A172 (cell line): ENCODE data around the gene SCARF2. TPM values are rescaled to one million over a fixed set of nuclear protein-coding genes. Genes with fewer than 3 reads are reported as not detected.
"Not testable (repeated sequence)": the region's sequence is repeated elsewhere in the genome, so short reads cannot be mapped to it uniquely, and the experiment has no call there.

Experiments used
- DNase-seq: peaks from one replicate; pipeline ENCODE4 v3.0.0-alpha.2; 2015; ENCODE audit warnings: low spot score
- total RNA-seq: library from RNA; depleted of rRNA; stranded (reverse); fragments of >200 nt; shearing (Covaris generic); gene quantifications from 2 replicates; pipeline ENCODE4 v1.2.3, GENCODE V29; 2014

The SCARF2 gene
- total RNA-seq, 1 experiment from 2014 or later = 46.6 TPM

DNA sequence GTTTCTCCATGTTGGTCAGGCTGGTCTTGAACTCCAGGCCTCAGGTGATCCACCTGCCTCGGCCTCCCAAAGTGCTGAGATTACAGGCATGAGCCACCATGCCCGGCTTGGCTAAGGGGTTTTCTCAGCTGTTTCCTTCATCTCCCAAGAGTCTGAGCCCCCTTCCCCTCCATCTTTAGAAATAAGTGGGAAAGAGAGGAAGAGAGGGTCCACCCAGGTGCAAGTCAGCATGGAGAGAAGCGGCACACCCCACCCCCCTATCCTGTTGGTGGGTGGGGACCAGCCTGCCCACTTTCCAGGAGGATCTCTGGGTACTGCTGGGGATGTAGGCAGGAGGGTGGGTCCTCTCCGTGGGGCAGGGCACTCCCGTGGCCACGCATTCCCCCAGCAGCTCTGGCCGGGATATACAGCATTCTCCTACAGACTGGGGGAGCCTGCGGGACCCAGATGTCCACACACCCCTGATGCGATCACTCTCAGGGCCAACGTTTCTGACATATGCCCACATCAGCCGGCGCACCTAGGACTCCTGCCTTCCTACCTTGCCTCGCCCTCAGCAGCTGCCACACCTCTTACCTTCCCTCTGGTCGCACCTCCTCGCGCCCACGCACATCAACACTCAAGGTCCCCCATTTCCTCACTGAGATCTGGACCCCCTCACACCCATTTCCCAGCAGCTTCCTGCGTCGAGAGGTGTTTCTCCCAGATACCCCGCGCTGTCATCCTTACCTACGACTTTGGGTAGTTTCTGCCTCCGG lies 8.9 kb downstream of the SCARF2 start:
- DNase-seq = no peak

GRCh38 chr22:20427945-20428417 lies 9.6 kb downstream of the SCARF2 start:
- no peak for DNase-seq

- no peak for DNase-seq
Measured at GRCh38 chr22:20427104-20427944, 10.3 kb downstream of the SCARF2 start.

DNA sequence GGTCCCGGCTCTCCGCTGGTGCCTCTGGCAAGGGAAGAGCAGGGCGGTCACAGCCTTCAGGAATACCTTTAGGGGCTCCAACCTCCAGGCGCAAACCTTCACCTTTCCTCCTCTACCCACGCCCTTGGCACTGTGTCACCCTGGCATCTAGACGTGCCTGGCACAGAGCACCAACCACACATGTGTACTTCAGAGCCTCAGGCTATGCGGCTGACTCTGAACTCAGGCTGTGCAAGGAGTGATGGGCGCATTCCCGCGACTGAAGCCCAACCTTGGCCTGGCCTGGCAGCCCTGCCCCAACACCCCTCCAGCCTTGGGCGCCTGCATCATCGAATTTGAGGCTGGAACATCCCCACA lies 11.4 kb downstream of the SCARF2 start:
- DNase-seq = no peak

DNA sequence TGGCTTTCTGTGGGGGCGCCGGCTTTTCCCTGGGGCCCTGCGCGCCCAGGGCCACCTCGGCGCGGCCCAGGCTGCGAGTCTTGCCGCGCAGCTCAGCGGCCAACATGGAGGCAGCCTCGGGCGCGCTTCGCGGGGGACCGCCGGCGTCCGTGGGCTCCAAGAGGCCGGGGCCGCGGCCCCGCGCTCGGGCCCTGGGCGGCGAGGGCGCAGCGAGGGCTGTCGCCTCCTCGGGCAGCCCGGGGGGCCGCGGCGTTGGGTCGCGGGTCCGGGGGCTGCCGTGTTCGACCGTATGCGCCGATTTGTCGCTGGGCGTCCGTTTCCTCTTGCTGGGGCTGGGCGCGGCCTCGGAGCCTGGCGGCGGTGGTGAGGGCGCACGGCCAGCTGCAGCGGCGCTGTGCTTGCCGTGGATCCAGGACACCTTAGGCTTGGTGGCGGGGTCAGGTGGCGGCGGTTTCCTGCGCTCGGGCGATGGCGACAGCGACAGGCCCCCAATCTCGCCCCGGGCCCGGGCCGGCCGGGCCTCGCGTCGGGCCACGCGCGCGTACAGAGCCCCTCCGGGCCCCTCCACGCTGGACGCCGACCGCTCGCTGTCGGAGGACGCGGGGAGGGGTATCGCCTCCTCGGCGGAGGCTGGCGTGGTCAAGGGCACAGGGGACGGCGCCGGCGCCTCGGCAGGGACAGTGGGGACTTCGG lies 11.9 kb downstream of the SCARF2 start:
- DNase-seq = no peak

DNA sequence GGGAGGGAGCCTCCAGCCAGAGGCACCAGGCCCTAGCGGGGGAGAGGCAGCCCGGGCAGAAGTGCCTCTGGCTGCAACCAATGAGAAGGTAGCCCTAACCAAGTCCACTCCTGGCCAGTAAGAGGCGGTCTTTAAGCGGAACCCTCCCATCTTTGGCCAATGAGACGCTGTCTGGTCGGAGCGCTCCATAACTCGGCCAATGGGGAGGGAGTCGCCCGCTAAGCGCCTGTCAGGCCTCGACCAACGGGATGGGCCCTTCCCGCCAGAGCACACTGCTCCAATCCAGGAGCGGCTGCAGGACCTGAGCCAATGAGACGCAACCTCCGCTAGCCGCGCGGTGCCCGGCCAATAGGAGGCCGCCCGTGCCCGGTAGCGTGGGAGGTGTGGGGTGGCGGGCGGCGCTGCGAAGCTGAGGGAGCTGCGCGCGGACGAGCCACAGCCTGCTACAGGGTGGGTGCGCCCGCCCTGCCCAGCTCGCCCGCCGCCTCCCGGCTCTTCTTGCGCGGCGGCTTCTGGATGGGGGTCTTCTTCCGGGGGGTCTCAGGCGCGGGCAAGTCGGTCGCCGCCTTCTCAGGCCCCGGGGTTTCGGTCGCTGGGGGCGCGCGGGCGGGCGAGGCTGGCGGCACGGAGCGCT lies 12.6 kb downstream of the SCARF2 start:
- no peak for DNase-seq

GRCh38 chr22:20424568-20424931 lies 13.1 kb downstream of the SCARF2 start:
- DNase-seq = no peak

GRCh38 chr22:20423906-20424551 lies 13.6 kb downstream of the SCARF2 start:
- no peak for DNase-seq

DNA sequence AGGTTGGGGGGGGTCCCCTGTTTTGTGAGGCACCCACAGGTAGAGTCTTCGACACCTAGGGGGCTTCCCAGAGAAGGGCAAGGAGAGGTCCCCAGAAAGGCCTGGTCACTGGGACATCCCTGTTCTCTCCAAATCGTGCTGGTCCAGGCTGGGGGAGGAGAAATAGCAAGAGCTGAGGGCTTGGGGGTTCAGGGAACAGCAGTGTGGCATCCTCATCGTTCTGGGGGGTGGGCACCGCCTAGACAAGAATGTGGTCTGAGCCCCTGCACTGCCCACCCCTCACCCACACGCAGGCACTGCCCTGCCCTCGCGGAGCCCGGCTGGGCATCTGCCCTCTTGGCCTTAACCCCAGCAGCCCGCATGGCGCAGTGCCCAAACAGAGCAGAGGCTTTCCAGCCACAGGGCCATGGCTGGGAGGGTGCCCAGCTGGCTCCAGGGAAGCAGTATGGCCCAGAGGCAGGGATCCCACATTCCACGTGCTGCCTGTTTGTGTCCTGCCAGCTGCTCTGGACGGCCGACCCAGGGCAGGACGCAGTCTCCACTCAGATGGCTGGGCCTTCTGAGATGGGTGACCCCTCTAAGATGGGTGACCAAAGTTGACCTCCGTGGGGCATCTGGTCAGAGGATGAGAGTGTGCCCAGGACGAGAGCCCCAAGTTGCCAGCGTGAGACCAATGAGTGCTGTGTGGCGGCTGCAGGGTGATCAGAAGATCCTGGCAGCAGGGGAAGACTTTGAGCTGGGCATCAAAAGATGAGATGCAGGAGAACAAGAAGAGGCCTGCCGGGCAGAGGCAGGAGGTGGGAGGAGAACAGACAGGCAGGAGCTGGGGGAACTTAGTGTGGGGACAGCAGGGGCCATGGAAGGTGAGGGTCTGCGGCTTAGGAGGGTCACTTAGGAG lies 14.4 kb downstream of the SCARF2 start:
- DNase-seq = no peak

- DNase-seq = no peak
Measured at GRCh38 chr22:20422271-20423007, 15.2 kb downstream of the SCARF2 start.

DNA sequence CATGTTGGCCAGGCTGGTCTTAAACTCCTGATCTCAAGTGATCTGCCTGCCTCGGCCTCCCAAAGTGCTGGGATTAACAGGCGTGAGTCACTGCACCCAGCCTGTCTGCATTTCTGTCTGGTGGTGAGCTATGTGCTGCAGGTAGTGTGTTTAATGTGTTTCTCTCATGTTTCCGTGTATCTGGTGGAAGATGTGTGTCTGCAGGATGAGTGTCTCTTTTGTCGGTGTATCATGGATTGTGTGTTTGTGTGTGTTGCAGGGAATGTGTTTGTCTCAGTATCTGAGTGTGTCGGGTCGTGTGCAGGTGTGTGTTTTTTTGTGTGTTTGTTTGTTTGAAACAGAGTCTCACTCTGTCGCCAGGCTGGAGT lies 16.1 kb downstream of the SCARF2 start:
- DNase-seq = no peak

GRCh38 chr22:20420157-20420842 lies 17.3 kb downstream of the SCARF2 start:
- no peak for DNase-seq

DNA sequence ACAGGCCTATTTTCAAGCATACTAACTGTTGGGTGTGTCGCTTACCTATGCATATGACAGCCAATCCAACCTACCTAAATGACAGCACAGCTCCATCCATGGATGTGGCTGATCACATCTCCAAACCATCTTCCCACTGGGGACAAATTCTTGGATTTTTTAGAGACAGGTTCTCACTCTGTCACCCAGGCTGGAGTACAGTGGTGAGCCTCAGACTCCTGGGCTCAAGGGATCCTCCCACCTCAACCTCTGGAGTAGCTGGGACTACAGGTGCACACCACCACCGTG lies 18.0 kb downstream of the SCARF2 start:
- no peak for DNase-seq

- DNase-seq = peak; percentile 54
Measured at GRCh38 chr22:20418211-20418788, 19.3 kb downstream of the SCARF2 start.

DNA sequence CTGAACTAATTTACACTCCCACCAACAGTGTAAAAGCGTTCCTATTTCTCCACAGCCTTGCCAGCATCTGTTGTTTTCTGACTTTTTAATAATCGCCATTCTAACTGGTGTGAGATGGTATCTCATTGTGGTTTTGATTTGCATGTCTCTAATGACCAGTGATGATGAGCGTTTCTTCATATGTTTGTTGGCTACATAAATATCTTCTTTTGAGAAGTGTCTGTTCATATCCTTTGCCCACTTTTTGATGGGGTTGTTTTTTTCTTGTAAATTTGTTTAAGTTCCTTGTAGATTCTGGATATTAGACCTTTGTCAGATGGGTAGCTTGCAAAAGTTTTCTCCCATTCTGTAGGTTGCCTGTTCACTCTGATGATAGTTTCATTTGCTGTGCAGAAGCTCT lies 21.9 kb downstream of the SCARF2 start:
- not testable (repeated sequence) for DNase-seq

DNA sequence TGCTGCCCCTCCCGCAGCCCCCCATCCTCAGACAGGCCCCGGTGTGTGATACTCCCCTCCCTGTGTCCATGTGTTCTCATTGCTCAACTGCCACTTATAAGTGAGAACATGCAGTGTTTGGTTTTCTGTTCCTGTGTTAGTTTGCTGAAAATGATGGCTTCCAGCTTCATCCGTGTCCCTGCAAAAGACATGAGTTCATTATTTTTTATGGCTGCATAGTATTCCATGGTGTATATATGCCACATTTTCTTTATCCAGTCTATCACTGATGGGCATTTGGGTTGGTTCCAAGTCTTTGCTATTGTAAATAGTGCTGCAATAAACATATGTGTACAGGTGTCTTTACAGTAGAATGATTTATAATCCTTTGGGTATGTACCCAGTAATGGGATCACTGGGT lies 22.4 kb downstream of the SCARF2 start:
- DNase-seq = not testable (repeated sequence)

GRCh38 chr22:20414450-20414849 lies 23.2 kb downstream of the SCARF2 start:
- DNase-seq = no peak

- DNase-seq = no peak
Measured at GRCh38 chr22:20414059-20414440, 23.6 kb downstream of the SCARF2 start.
